Inflammatory macrophage (primary cell): ENCODE results near the gene KDF1.
"Not testable (repeated sequence)": the region's sequence is repeated elsewhere in the genome, so short reads cannot be mapped to it uniquely, and the experiment has no call there.

Experiments used
- DNase-seq, 2 donors: peaks; one replicate each; pipeline ENCODE4 v3.0.0-alpha.2; 2020 to 2022

Gene KDF1

DNA sequence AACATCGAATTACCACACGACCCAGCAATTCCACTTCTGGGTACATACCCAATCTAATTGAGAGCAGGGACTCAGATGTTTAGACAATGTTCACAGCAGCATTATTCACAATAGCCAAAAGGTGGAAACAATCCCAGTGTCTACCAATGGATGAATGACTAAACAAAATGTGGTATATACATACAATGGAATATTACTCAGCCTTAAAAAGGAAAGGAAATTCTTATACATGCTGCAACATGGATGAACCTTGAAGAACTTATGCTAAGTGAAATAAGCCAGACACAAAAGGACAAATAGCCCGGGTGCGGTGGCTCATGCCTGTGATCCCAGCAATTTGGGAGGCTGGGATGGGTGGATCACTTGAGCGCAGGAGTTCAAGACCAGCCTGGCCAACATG lies 6.9 kb downstream of the KDF1 start:
- no peak for DNase-seq

GRCh38 chr1:26951821-26952497 lies 8.3 kb downstream of the KDF1 start:
- DNase-seq: no peak

GRCh38 chr1:26951216-26951615 lies 9.1 kb downstream of the KDF1 start:
- no peak for DNase-seq

GRCh38 chr1:26950602-26951001 lies 9.7 kb downstream of the KDF1 start:
- no peak for DNase-seq

- no peak for DNase-seq
These were observed 10.3 kb downstream of the KDF1 start for GRCh38 chr1:26949926-26950319.

GRCh38 chr1:26949266-26949925 lies 10.9 kb downstream of the KDF1 start:
- DNase-seq: no peak

DNA sequence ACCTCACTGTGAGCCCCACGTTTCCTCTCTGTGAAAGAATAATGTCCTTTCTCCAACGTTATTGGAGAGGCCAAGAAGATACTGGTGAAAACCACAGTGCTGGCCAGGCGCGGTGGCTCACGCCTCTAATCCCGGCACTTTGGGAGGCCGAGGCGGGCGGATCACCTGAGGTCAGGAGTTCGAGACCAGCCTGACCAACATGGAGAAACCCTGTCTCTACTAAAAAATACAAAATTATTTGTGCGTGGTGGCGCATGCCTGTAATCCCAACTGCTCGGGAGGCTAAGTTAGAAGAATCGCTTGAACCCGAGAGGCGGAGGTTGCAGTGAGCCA lies 11.6 kb downstream of the KDF1 start:
- not testable (repeated sequence) for DNase-seq

DNA sequence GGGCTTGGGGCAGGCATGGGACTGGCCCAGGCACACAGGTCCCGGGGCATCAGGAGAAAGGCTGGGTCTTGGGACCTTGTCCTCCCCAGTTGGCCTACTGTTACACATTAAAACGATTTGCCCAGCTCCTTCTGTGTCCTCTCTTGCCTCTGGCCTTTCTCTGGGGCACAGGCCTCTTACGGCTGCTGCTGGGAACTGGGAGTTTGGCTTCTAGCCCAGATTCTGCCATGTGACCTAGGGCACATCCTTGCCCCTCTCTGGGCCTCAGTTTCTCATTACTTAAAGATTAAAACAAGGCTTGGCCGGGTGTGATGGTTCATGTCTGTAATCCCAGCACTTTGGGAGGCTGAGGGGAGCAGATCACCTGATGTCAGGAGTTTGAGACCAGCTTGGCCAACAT lies 14.0 kb downstream of the KDF1 start:
- DNase-seq: no peak

GRCh38 chr1:26945728-26946127 lies 14.5 kb downstream of the KDF1 start:
- DNase-seq: no peak

DNA sequence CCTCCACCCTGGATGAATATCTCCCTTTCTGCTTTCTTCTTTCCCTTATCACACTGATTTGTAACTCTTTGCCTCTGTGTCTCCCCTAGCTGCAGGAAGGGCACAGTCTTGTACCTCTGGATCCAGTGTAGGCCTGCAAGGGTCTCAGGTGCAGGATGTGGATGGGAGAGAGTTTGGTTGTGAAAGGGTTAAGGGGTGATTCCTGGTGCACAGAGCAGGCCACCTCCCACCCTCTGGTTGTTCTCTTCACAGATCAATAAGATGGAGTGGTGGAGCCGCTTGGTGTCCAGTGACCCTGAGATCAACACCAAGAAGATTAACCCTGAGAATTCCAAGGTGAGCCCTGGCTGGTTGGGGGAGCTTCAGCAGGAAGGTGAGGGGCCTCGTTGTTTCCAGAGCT lies 15.1 kb downstream of the KDF1 start:
- no peak for DNase-seq

DNA sequence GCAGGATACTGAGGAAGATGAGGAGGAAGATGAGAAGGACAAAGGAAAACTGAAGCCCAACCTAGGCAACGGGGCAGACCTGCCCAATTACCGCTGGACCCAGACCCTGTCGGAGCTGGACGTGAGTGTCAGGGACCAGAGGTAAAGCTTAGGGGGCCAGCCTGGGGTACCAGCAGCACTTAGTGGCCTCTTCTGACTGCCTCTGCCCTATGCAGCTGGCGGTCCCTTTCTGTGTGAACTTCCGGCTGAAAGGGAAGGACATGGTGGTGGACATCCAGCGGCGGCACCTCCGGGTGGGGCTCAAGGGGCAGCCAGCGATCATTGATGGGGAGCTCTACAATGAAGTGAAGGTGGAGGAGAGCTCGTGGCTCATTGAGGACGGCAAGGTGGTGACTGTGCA lies 17.6 kb downstream of the KDF1 start:
- DNase-seq: no peak

DNA sequence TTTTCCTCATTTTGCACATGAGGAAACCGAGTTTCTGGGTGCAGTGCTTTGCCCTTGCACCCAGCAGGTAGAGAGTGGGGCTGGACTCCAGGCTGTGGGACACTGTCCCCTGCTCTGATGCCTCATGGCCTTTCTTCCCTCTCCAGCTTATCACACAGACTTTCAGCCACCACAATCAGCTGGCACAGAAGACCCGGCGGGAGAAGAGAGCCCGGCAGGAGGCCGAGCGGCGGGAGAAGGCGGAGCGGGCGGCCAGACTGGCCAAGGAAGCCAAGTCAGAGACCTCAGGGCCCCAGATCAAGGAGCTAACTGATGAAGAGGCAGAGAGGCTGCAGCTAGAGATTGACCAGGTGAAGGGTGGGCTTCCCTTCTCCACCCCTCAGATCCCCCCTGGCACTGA lies 19.0 kb downstream of the KDF1 start:
- DNase-seq: no peak

DNA sequence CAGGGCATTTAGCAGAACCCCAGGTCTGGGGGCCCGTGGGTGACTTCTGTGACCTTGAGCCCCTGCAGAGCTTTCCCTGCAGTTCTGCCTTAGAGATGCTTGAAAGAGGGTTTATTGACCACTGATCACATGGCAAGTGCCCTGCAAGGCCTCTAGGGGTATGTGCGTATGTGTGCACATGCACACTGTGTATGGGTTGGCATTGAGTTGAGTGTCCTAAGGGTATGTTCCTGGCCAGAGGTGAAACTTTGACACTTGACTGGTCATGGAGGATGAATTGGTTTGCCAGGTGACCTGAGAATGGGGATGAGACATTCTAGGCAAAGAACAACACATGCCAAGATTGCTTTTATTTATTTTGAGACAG lies 21.6 kb downstream of the KDF1 start:
- DNase-seq: no peak

- peak; percentile 53 to 75 for DNase-seq
These were observed 22.1 kb downstream of the KDF1 start for GRCh38 chr1:26938004-26938658.

DNA sequence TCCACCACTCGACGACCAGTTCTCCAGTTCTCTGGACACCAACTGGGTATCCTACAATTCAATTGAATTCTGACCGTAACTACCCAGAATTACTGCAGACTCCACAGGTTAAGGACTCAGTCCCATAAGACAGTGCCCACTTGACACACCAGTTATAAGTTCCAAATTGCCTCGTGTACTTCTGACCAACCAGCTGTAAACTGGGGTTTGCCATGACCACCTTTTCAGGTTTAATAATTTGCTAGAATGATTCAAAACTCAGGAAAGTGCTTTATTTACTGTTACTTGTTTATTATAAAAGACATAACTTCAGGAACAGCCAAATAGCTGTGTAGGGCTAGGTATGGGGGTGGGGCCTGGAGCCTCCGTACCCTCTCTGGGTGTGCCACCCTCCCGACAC lies 23.4 kb downstream of the KDF1 start:
- DNase-seq: no peak

DNA sequence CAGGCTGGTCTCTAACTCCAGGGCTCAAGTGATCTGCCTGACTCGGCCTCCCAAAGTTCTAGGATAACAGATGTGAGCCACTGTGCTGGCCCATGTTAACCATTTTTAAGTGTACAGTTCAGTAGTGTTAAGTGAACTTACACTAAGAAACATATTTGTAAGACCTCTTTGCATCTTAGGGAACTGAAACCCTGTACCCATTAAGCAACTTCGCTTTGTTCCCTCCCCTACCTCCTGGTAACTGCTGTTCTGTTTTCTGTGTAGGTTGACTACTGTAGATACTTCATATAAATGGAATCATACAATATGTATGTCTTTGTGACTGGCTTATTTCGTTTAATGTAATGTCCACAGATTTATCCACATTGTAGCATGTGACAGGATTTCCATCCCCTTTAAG lies 27.7 kb downstream of the KDF1 start:
- peak; percentile 86 to 94 for DNase-seq

DNA sequence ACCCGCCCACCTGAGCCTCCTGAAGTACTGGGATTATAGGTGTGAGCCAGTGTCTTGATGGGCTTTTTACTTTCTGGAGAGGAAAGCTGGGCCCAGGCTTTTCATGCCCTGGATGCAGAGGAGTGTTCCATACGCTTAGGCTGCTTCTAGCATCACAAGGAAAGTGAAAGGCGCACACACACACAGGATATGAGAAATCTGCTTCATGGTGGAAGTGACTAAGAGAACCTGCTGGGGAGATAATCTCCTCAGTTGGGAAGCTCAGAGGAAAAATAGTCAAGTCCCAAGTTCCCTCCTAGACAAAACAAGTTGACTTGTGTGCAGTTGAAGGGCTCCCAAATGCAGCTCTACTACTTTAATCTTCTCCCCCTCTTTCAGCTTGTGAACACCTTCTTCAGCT lies 36.6 kb downstream of the KDF1 start:
- DNase-seq: no peak

- DNase-seq: no peak
These were observed 37.4 kb downstream of the KDF1 start for GRCh38 chr1:26922901-26923300.

DNA sequence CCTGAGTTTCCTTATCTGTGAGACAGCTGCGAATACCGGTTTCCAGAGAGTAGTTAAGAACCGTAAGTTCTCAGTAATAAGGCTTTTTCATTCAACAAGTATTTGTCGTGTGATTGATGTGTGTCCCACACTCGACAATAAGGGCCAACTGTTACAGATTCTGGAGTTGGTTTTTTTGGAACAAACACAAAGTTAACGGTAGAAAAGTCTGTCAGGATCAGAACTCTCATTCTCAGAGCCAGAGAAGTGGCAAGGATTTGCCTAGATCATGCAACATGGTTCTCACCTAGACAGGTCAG lies 37.9 kb downstream of the KDF1 start:
- DNase-seq: no peak

- peak; percentile 98 for DNase-seq
These were observed 38.5 kb downstream of the KDF1 start, which contains the start of gene NUDC for GRCh38 chr1:26921540-26922430. Gene NUDC, plus strand, starts transcription at chr1:26921743. Its CDS starts 106 bp downstream, at chr1:26921849.

GRCh38 chr1:26921126-26921539 lies 39.1 kb downstream of the KDF1 start:
- DNase-seq: no peak

GRCh38 chr1:26915204-26915842 lies 44.9 kb downstream of the KDF1 start:
- DNase-seq: no peak
